TTC549 (cell line): ENCODE results near the gene GPR143.

ENCODE experiments used
- FAIRE-seq: peaks from 2 replicates; lab custom pipeline; 2012; peaks lifted over from hg19 to GRCh38; lab: Jason Lieb, UNC

GPR143 gene

GRCh38 chrX:9707306-9708033, 58.2 kb downstream of the GPR143 start:
- FAIRE-seq, result no peak

- FAIRE-seq, result no peak
These were observed 59.2 kb downstream of the GPR143 start for GRCh38 chrX:9706421-9706820.

GRCh38 chrX:9704876-9705465, 60.7 kb downstream of the GPR143 start:
- no peak for FAIRE-seq

GRCh38 chrX:9703406-9703805, 62.2 kb downstream of the GPR143 start:
- no peak for FAIRE-seq

- no peak for FAIRE-seq
These were observed 63.9 kb downstream of the GPR143 start for GRCh38 chrX:9701790-9702189.

GRCh38 chrX:9700555-9700954, 65.1 kb downstream of the GPR143 start:
- no peak for FAIRE-seq

GRCh38 chrX:9698576-9698975, 67.1 kb downstream of the GPR143 start:
- FAIRE-seq, result no peak

GRCh38 chrX:9693307-9694001, 72.2 kb downstream of the GPR143 start:
- no peak for FAIRE-seq

- no peak for FAIRE-seq
These were observed 75.6 kb downstream of the GPR143 start for GRCh38 chrX:9690046-9690445.

- no peak for FAIRE-seq
These were observed 76.8 kb downstream of the GPR143 start for GRCh38 chrX:9688833-9689232.

GRCh38 chrX:9687899-9688298, 77.7 kb downstream of the GPR143 start:
- no peak for FAIRE-seq

GRCh38 chrX:9683350-9683749, 82.3 kb downstream of the GPR143 start:
- FAIRE-seq, result no peak

- FAIRE-seq, result no peak
These were observed 82.8 kb downstream of the GPR143 start for GRCh38 chrX:9682861-9683260.

- FAIRE-seq, result no peak
These were observed 83.2 kb downstream of the GPR143 start for GRCh38 chrX:9682456-9682855.

GRCh38 chrX:9681422-9681821, 84.2 kb downstream of the GPR143 start:
- FAIRE-seq, result no peak

GRCh38 chrX:9681011-9681410, 84.6 kb downstream of the GPR143 start:
- FAIRE-seq, result no peak

GRCh38 chrX:9678215-9678965, 87.3 kb downstream of the GPR143 start:
- FAIRE-seq, result no peak

- no peak for FAIRE-seq
These were observed 88.4 kb downstream of the GPR143 start for GRCh38 chrX:9677098-9677739.

GRCh38 chrX:9676738-9677097, 88.9 kb downstream of the GPR143 start:
- no peak for FAIRE-seq

- FAIRE-seq, result no peak
These were observed 89.3 kb downstream of the GPR143 start for GRCh38 chrX:9676306-9676705.
